ENCODE data around the gene SHPK.

The SHPK gene

DNA sequence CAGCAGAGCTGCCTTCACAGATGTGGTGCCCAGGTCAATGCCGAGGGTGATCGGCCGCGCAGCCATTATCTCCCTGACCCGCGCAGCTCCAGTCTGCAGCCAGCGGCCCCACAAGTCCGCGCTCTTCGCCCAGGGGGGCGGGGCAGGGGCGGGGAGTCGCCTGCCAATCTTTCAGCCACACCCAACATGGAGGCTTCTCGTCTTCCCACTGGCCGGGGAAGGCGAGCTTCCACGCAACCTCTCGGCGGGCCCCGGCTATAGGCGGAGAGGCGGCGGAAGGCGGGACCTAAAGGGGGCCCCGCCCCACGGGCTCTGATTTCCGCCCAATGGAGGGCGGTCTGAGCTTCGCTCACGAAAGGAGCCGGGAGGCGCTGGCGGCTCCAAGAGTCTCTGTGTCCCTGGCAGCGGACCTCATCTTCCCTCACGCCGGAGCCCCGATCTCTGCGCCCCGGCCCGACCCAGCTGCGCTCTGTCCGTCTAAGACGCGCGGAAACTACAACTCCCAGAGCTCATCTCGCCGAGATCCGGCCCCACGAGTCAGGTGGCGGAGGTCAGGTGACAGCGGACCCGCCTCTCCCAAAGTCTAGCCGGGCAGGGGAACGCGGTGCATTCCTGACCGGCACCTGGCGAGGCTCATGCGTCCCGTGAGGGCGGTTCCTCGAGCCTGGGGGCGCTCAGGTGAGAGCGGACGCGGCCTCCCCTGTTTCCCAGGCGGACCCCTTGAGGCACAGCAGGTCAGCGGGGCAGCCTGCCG, at the start of gene SHPK, which contains the start of gene CTNS:
Gene SHPK, minus strand, starts transcription at position 97 of the 754 bp plus-strand sequence. Its CDS starts 31 bp downstream, at position 66.
Gene CTNS, plus strand, starts transcription at position 607 of the 754 bp plus-strand sequence. CDS start 3,447 bp downstream, outside the sequence.
- peak; percentile 85 to 99 (median 95) for DNase-seq

DNA sequence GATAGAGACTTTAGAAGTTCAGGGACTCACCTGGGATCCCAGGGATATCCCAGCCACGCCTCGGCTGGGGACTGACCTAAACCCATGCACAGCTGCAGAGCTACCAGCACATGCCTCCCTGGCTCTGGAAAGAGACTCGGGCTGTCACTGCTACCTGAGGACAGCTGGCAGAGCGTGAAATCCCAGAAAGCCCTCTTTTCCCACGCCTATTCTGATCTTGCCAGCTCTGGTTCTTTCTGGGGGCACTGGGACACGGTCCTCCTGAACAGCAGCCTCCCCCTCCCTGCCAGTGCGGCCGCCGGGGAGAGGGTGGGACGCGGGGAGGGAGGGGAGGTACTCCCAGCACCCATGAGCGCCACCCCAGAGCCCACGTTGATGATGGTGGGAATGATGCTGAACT, 49.1 kb upstream of the SHPK start:
- DNase-seq = no peak

- peak in 1 of 56 donors; percentile 8 for DNase-seq
Measured at GRCh38 chr17:3683054-3683511, 47.0 kb upstream of the SHPK start.

GRCh38 chr17:3682033-3682432, 46.0 kb upstream of the SHPK start:
- DNase-seq = no peak

GRCh38 chr17:3681565-3681964, 45.5 kb upstream of the SHPK start:
- DNase-seq = no peak

GRCh38 chr17:3681057-3681456, 45.0 kb upstream of the SHPK start:
- no peak for DNase-seq

- no peak for DNase-seq
Measured at GRCh38 chr17:3679531-3680126, 43.6 kb upstream of the SHPK start.

DNA sequence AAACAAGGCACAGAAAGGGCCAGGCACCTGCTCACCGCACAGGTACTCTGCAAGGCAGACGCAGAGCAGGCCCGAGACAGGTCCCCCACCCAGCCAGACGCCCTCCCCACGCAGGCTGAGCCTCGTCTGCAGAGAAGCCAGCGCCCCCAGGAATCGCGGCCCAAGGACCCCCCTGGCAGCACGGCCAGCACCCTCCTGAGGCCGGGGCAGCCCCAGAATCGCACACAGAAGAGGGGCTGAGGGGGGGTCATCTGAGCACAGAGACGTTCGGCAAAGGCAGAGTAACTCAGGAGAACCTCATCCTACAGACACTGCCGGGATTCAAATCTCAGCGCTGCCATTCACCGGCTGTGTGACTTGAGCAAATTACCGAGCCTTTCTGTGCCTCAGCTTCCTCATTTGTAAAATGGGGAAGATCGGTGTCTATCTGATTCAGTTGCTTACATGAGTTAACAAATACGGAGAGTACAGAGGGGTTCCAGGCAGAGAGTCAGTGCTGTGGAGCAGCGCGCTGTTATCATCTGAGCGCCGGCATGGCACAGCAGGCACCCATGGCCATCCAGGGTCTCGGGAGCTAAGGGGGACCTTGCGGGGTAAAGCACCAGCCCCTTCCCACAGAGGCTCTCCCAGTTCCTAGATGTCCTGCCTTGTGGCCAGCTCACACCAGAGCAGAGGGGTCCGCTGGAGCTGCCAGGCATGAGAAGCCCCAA, 42.9 kb upstream of the SHPK start:
- DNase-seq = no peak

GRCh38 chr17:3678095-3678820, 42.2 kb upstream of the SHPK start:
- peak in 22 of 56 donors; percentile 15 to 59 (median 33) for DNase-seq

- DNase-seq = no peak
Measured at GRCh38 chr17:3675886-3676285, 39.8 kb upstream of the SHPK start.

DNA sequence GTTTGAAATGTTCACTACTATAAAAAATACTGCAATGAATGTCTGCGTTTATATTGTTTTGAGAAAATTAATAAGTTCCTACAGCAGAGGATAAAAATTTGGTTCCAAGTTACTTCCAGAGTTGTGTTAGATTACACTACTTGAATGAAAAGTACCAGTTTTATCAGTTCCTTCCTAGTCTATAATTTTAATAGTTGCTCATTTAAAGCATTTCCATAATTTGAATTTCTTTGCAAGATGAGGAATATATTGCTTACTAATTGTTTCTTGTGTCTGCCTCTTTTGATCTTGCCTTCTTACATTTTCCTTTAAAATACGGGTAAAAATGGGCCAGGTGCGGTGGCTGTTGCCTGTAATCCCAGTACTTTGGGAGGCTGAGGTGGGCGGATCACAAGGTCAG, 36.5 kb upstream of the SHPK start:
- no peak for DNase-seq

DNA sequence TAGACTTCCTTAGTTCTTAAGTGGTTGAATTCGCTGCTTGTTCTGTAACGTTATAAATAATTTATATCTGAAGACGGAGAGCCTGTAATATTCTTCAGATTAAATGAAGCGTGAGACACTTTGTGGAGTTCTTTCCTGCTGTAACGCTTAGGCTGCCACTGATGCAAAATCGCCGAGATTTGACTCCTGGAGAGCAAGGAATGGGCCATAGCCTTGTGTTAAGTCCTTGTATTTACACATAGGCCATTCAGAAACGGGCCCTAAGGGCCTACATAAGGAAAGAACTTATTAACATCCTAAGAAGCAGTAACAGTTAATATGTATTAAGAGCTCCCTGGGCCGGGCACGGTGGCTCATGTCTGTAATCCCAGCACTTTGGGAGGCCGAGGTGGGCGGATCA, 33.5 kb upstream of the SHPK start:
- no peak for DNase-seq

GRCh38 chr17:3669085-3669347, 33.0 kb upstream of the SHPK start:
- no peak for DNase-seq

DNA sequence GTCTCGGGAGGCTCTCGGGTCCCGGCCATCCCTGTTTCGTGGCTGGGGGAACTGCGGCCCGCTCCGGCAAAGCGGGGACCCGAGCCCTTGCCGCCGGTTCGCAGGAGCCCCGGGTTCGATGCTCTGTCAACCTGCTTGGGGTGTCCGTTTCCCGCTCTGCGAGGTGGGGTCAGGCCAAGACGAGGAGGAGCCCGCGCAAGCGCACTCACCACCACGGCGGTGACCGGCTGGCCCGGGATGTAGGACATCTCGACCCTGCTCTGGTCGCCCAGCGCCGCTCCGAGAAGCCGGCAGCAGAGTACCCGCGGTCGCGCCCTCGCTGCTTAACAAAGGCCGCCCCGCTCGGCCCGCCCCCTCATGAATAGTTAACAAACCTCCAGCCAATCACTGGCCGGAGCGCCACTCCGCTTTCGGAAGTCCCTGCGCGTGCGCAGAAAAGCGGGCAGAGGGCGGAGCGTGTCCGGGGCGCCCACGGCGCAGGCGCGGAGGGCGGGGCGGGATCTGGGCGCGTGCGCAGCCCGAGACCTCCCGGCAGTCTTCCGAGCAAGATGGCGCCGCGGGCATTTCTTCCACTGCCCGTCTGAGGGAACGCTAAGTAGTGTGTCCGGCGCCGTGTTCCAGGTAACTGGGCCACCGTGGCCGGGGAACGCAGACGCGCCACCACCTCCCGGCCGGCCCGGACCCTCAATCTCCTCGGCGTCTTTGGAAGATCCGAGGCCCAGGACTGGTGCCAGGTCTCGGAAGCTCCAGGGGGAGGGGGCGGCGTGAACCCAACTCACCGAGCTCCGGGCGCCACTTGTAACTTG, 32.4 kb upstream of the SHPK start, which contains the start of the genes EMC6 and TAX1BP3:
Gene EMC6, plus strand, starts transcription at position 534 of the 806 bp plus-strand sequence. CDS start 335 bp downstream, outside the sequence.
Gene TAX1BP3, minus strand, starts transcription at position 300 of the 806 bp plus-strand sequence. Its CDS starts 52 bp downstream, at position 248.
- peak; percentile 85 to 99 (median 97) for DNase-seq

DNA sequence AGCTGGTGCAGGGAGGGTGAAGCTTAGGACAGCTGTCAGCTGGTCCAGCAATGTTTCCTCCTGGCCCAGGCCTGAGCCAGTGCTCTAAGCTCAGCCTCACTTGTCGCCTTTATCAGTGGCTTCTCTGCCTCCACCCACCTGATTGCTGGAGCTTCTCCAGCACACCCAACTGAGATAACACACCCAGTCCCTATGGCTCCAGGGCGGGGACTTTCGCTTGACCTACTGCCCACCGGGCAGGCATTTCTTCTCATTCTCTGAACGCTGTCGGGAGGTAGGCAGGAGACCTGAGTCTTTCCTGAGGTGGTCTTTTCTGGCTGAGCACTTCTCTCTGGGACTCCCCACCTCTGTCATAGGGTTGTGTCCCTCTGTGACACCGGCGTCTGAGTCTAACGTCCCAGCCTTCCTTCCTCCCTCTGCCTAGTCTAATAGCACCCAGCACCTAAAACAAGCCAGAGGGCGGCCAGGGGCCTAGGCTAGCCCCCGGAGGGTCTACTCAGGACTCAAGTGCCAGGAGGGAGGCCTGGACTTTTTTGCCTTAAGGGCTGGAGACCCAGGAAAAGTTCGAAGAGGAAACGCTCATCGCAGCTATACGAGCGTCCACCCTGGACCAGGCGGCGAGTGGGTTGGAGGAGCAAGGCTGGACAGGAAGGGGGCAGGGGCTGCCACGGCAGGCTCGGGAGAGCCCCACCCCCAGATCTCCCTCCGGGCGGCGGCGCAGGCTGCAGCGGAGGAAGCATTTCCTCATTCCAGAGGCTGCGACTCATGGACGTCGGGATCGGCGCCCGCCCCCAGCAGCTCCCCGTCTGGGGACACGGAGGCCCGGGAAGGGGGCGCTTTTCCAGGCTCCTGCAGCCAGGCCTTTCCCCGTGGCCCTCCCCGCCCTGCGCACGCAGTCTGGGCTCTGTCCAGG, 31.6 kb upstream of the SHPK start:
- peak in 32 of 56 donors; percentile 40 to 80 (median 69) for DNase-seq

- no peak for DNase-seq
Measured at GRCh38 chr17:3666516-3666915, 30.5 kb upstream of the SHPK start.

DNA sequence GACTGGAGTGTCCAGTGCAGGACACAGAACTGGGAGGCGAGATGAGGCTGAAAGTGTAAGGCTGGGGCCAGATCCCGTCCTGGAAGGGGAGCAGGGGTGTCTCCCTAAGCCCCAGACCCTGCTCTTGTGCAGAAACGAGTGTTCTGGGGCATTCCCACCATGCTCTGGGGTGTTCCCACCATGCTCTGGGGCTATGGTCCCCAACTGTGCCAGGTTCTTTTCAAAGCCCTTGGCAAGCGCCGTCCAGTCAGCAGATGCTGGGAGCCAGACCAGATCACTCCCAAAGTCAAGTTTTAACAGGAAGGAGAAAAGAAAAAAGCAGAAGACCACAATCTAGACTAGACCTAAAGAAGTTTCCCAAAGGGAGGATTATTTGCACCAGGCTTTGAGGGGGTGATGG, 29.8 kb upstream of the SHPK start:
- peak in 29 of 56 donors; percentile 8 to 68 (median 32) for DNase-seq

- DNase-seq = no peak
Measured at GRCh38 chr17:3663102-3664011, 27.3 kb upstream of the SHPK start.
